Right lobe of liver (tissue), 4 donors: Measurements from ENCODE around the gene RABL2A.
"Not testable (repeated sequence)": the region's sequence is repeated elsewhere in the genome, so short reads cannot be mapped to it uniquely, and the experiment has no call there.

ENCODE experiments used
- POLR2A ChIP-seq: fragments of 450-650 bp; IDR thresholded peaks from one replicate; pipeline ENCODE4 v1.6.1; 2017; ENCODE audit warnings: antibody characterized with exemption, mild to moderate bottlenecking
- TF ChIP-seq, protein P1 (sequence below), 4 donors: fragments of 200-600 bp in 3 of 4; fragments of 450-650 bp in 1 of 4; IDR thresholded peaks; one replicate each; pipeline versions ENCODE4 v1.5.1 to v1.8.0; 2016 to 2022; ENCODE audit warnings: antibody characterized with exemption in 4 of 4, mild to moderate bottlenecking in 2 of 4
- donor health status: DM: no; HTN: no; CAD: no.
- donor health status: DM: no; HTN: no; CAD: no.
- donor health status: DM: no; HTN: yes; CAD: no.

GRCh38 chr2:113664761-113665533, 37.9 kb downstream of the RABL2A start:
- TF ChIP-seq, protein P1, sequence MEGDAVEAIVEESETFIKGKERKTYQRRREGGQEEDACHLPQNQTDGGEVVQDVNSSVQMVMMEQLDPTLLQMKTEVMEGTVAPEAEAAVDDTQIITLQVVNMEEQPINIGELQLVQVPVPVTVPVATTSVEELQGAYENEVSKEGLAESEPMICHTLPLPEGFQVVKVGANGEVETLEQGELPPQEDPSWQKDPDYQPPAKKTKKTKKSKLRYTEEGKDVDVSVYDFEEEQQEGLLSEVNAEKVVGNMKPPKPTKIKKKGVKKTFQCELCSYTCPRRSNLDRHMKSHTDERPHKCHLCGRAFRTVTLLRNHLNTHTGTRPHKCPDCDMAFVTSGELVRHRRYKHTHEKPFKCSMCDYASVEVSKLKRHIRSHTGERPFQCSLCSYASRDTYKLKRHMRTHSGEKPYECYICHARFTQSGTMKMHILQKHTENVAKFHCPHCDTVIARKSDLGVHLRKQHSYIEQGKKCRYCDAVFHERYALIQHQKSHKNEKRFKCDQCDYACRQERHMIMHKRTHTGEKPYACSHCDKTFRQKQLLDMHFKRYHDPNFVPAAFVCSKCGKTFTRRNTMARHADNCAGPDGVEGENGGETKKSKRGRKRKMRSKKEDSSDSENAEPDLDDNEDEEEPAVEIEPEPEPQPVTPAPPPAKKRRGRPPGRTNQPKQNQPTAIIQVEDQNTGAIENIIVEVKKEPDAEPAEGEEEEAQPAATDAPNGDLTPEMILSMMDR (IDR thresholded peaks at IDR 0.05) = not testable (repeated sequence)
- TF ChIP-seq POLR2A = not testable (repeated sequence)
